Spleen (tissue), 11 donors: ENCODE measurements around the gene KIAA1614. TPM values are rescaled to one million over a fixed set of nuclear protein-coding genes. Genes with fewer than 3 reads are reported as not detected.
A peak's percentile ranks its signal among the peaks of the same experiment; 100 is the strongest.

Experiments used
- DNase-seq: peaks from one replicate; pipeline ENCODE4 v3.0.0-alpha.2; 2020
- H3K27ac ChIP-seq, 8 donors: fragments of 200-600 bp; sonication (generic) in 7 of 8; 1 replicate in 4 of 8; 2 replicates in 4 of 8; pipeline versions ENCODE4 v1.5.0 to v1.8.0; 2016 to 2021; ENCODE audit warnings: inconsistent platforms in 4 of 8, mild to moderate bottlenecking in 4 of 8, moderate library complexity in 1 of 8
- H3K27me3 ChIP-seq, 7 donors: fragments of 200-600 bp; sonication (generic) in 6 of 7; replicated peaks in 1 of 7; 1 replicate in 4 of 7; 2 replicates in 3 of 7; pipeline versions ENCODE4 v1.5.0 to v1.8.0; 2016 to 2021; ENCODE audit warnings: inconsistent platforms in 3 of 7, mild to moderate bottlenecking in 1 of 7
- H3K36me3 ChIP-seq, 6 donors: fragments of 200-600 bp; sonication (generic) in 5 of 6; 1 replicate in 4 of 6; 2 replicates in 2 of 6; pipeline versions ENCODE4 v1.5.0 to v1.8.0; 2016 to 2021; ENCODE audit warnings: inconsistent platforms in 2 of 6
- H3K4me1 ChIP-seq, 6 donors: fragments of 200-600 bp; sonication (generic) in 5 of 6; 1 replicate in 3 of 6; 2 replicates in 3 of 6; pipeline versions ENCODE4 v1.5.0 to v1.8.0; 2016 to 2021; ENCODE audit warnings: inconsistent platforms in 3 of 6
- H3K4me3 ChIP-seq, 8 donors: fragments of 200-600 bp; sonication (generic) in 7 of 8; 1 replicate in 4 of 8; 2 replicates in 4 of 8; pipeline versions ENCODE4 v1.5.0 to v1.8.0; 2016 to 2021; ENCODE audit warnings: inconsistent platforms in 4 of 8, mild to moderate bottlenecking in 4 of 8, moderate library complexity in 2 of 8
- H3K9me3 ChIP-seq, 8 donors: fragments of 200-600 bp; sonication (generic) in 7 of 8; 1 replicate in 4 of 8; 2 replicates in 4 of 8; pipeline versions ENCODE4 v1.5.0 to v1.8.0; 2016 to 2021; ENCODE audit warnings: inconsistent platforms in 4 of 8
- POLR2A ChIP-seq, 3 donors: fragments of 450-650 bp; IDR thresholded peaks; one replicate each; pipeline ENCODE4 v1.5.1; 2017; ENCODE audit warnings: antibody characterized with exemption in 3 of 3, mild to moderate bottlenecking in 1 of 3
- POLR2AphosphoS5 ChIP-seq, 3 donors: sonication (generic); formaldehyde crosslinking; IDR thresholded peaks; one replicate each; pipeline ENCODE4 v1.5.1; 2017; ENCODE audit warnings: antibody characterized with exemption in 3 of 3
- WGBS, 5 donors: extraction: QIAGEN DNeasy Blood & Tissue Kit in 3 of 5; methylation state at CpG; one replicate each; pipeline versions ENCODE4 v1.1.5 to v1.1.7; 2013 to 2018; 5-methylcytosine and 5-hydroxymethylcytosine counted together
- intact Hi-C: fragments of 100-400 bp; cut with DNase I; formaldehyde crosslinking; loops from one replicate; pipeline ENCODE4 v1.15.0; 2023; ENCODE audit warnings: low total_unique reads
- polyA plus RNA-seq, 3 donors: library from polyadenylated mRNA; stranded (reverse); fragments of 200-250 nt; gene quantifications; one replicate each; pipeline ENCODE4 v1.2.1, GENCODE V29; 2013
- total RNA-seq, 7 donors: library from RNA; depleted of rRNA in 3 of 7; stranded (reverse); fragments of >200 nt in 3 of 7; fragmentation: NEBNext Ultra II Directional in 4 of 7; extraction: Animal tissue kit (Norgen Biotek cat#: 25700) in 4 of 7; gene quantifications; one replicate each; pipeline versions ENCODE4 v1.1.0 to v1.2.1, GENCODE V29; 2016 to 2021
- TF ChIP-seq, protein P1 (sequence below), 11 experiments: fragments of 200-600 bp in 7 of 11; fragments of 450-650 bp in 4 of 11; sonication (generic) in 4 of 11; IDR thresholded peaks in 8 of 11; conservative IDR thresholded peaks in 3 of 11; 1 replicate in 7 of 11; 2 replicates in 4 of 11; pipeline versions ENCODE4 v1.4.0 to v1.8.0; 2016 to 2021; ENCODE audit warnings: antibody characterized with exemption in 11 of 11, inconsistent platforms in 4 of 11, mild to moderate bottlenecking in 1 of 11
- donor health status: healthy with polysubstance abuse.
- donor health status: DM: no; HTN: no; CAD: no; lungs with moderate emphysema.
- donor health status: DM: no; HTN: no; CAD: no.
- donor health status: Bipolar disorder and iron deficiency.
- donor health status: healthy.
- donor health status: DM: no; HTN: no; CAD: no.
- donor health status: DM: yes; HTN: yes; CAD: no.

KIAA1614 gene
- total and polyA plus RNA-seq, 10 donors: 0.50 to 7.4 (median 3.0) TPM

DNA sequence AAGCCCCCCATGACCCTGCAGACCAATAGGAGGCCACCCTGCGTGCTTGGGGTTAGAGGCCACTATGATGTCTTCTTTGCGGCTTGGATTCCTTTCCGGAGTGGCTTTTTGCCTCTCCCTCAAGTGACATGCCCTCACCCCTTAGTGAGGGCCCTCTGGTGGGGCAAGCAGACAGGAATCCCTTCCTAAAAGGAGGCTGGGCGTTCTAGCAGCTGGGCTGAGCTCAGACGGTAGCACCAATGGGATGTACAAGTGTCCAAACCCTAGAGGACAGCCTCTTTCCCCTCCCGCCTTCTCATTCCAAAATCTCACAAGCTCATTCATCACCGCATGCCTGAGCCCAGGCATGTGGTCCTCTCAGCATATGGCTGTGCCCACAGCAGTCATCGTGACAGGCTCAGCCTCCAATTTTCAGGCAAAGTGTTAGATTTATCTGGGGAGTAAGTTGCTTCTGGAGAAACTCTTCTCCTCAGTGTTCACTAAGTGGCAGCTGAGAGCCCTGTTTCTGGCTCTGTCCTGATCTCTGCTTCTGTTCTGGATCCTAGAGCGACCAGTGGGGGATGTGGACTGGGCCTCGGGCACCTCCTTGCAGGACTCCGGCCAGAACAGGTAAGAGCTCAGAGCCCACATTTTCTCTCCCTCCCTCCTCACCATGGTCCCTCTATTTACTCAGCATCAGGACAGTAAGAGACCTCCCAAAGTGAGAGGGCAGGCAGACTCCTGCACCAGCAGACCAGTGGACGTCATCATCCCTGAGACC, 4.8 kb downstream of the KIAA1614 start:
- intact Hi-C loops: no loop called here
- Histone ChIP-seq H3K4me1 (peaks cover 0 to 20% (median 10%) of the 10 kb centered on the region in 6 donors), H3K27me3 (peaks cover 0 to 26% (median 9%) of the 10 kb centered on the region in 7 donors), H3K9me3 (no peaks in the 10 kb centered on the region), H3K27ac (no peak overlapping the region), H3K36me3 (no peaks in the 10 kb centered on the region), H3K4me3 (no peak overlapping the region)
- TF ChIP-seq, protein P1, sequence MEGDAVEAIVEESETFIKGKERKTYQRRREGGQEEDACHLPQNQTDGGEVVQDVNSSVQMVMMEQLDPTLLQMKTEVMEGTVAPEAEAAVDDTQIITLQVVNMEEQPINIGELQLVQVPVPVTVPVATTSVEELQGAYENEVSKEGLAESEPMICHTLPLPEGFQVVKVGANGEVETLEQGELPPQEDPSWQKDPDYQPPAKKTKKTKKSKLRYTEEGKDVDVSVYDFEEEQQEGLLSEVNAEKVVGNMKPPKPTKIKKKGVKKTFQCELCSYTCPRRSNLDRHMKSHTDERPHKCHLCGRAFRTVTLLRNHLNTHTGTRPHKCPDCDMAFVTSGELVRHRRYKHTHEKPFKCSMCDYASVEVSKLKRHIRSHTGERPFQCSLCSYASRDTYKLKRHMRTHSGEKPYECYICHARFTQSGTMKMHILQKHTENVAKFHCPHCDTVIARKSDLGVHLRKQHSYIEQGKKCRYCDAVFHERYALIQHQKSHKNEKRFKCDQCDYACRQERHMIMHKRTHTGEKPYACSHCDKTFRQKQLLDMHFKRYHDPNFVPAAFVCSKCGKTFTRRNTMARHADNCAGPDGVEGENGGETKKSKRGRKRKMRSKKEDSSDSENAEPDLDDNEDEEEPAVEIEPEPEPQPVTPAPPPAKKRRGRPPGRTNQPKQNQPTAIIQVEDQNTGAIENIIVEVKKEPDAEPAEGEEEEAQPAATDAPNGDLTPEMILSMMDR (IDR thresholded peaks at IDR 0.05 in 8 of 11, conservative IDR thresholded peaks at IDR 0.05 in 3 of 11): no peak
- TF ChIP-seq POLR2AphosphoS5 (IDR thresholded peaks at IDR 0.05) (no peak), POLR2A (IDR thresholded peaks at IDR 0.05) (no peak)
- 73 to 86% (median 83%) methylated on average over 12 of the region's 12 CpGs for WGBS, 5 donors
- no peak for DNase-seq

DNA sequence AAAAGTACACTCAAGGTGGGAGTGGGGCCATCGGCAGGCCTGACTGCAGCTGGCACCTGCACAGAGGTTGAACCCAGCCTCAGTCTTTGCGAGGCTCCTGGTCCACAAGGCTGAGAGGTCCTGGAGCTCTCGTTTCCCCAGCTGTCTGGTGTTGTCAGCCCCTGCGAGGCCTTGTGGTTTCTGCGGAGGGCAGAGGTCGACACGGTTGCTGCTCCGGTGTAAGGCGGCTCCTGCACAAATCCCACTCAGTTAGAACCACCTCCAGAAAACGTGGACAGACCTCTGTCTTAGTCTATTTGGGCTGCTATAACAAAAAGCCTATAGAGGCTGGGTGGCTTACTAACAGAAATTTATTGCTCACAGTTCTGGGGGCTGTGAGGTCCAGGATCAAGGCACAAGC, 5.8 kb downstream of the KIAA1614 start:
- intact Hi-C loops: no loop called here
- H3K36me3 ChIP-seq: no peaks in the 10 kb centered on the region
- TF ChIP-seq, protein P1 (IDR thresholded peaks at IDR 0.05 in 8 of 11, conservative IDR thresholded peaks at IDR 0.05 in 3 of 11): no peak
- TF ChIP-seq POLR2AphosphoS5 (IDR thresholded peaks at IDR 0.05): no peak
- no peak for TF ChIP-seq POLR2A (IDR thresholded peaks at IDR 0.05)
- no peak overlapping the region for H3K4me3 ChIP-seq
- peaks cover 0 to 15% (median 2%) of the 10 kb centered on the region in 7 donors for H3K27me3 ChIP-seq
- H3K4me1 ChIP-seq: peaks cover 0 to 10% (median 3%) of the 10 kb centered on the region in 6 donors
- no peaks in the 10 kb centered on the region for H3K9me3 ChIP-seq
- 63 to 77% (median 71%) methylated on average over 9 to 10 of the region's 10 CpGs for WGBS, 5 donors
- no peak for DNase-seq
- H3K27ac ChIP-seq: no peak overlapping the region

GRCh38 chr1:180919183-180919700, 6.5 kb downstream of the KIAA1614 start:
- Histone ChIP-seq H3K9me3 (no peaks in the 10 kb centered on the region), H3K27me3 (peaks cover 0 to 11% (median 0%) of the 10 kb centered on the region in 7 donors), H3K36me3 (no peaks in the 10 kb centered on the region), H3K4me1 (peaks cover 0 to 6% (median under 1%) of the 10 kb centered on the region in 6 donors), H3K27ac (no peak overlapping the region), H3K4me3 (no peak overlapping the region)
- WGBS, 5 donors: 72 to 86% (median 75%) methylated on average over 8 to 9 of the region's 9 CpGs
- DNase-seq: peak; percentile 61
- intact Hi-C loops: no loop called here
- TF ChIP-seq POLR2A (IDR thresholded peaks at IDR 0.05) (no peak), POLR2AphosphoS5 (IDR thresholded peaks at IDR 0.05) (no peak)
- TF ChIP-seq, protein P1 (IDR thresholded peaks at IDR 0.05 in 8 of 11, conservative IDR thresholded peaks at IDR 0.05 in 3 of 11): no peak

GRCh38 chr1:180920193-180920592, 7.5 kb downstream of the KIAA1614 start:
- intact Hi-C loops: no loop called here
- Histone ChIP-seq H3K27me3 (peaks cover 0 to 1% (median 0%) of the 10 kb centered on the region in 7 donors), H3K27ac (no peak overlapping the region), H3K9me3 (no peaks in the 10 kb centered on the region), H3K4me3 (no peak overlapping the region), H3K4me1 (peaks cover 0 to 8% (median 1%) of the 10 kb centered on the region in 6 donors), H3K36me3 (no peaks in the 10 kb centered on the region)
- WGBS, 5 donors: 81 to 96% (median 91%) methylated on average over 7 of the region's 7 CpGs
- no peak for DNase-seq
- TF ChIP-seq, protein P1 (IDR thresholded peaks at IDR 0.05 in 8 of 11, conservative IDR thresholded peaks at IDR 0.05 in 3 of 11): no peak
- TF ChIP-seq POLR2A (IDR thresholded peaks at IDR 0.05) (no peak), POLR2AphosphoS5 (IDR thresholded peaks at IDR 0.05) (no peak)
